ENCODE results near the gene C1orf21.

GRCh38 chr1:184438363-184438762 is 51.5 kb downstream of the C1orf21 start:
- TF ChIP-seq ARNT (IDR thresholded peaks at IDR 0.05): no peak
- TF ChIP-seq SUZ12 (IDR thresholded peaks at IDR 0.05): no peak
- no peak for TF ChIP-seq SP1 (IDR thresholded peaks at IDR 0.05)
- TF ChIP-seq FOXM1 (IDR thresholded peaks at IDR 0.05; ENCODE audit: borderline replicate concordance): no peak
- TF ChIP-seq NFRKB (IDR thresholded peaks at IDR 0.05): no peak
- no peak for TF ChIP-seq BHLHE40 (IDR thresholded peaks at IDR 0.05; ENCODE audit: borderline replicate concordance)

Measured in HEK293T (cell line).